HG03442 (cell line): Measurements from ENCODE around the gene TPM2.

Experiments
- ATAC-seq: cut with Tn5 transposase; IDR thresholded peaks from one replicate; pipeline ENCODE4 v1.9.1; 2021; ENCODE audit warnings: mild to moderate bottlenecking, moderate library complexity; ENCODE audit not compliant: unreplicated experiment

TPM2 gene

DNA sequence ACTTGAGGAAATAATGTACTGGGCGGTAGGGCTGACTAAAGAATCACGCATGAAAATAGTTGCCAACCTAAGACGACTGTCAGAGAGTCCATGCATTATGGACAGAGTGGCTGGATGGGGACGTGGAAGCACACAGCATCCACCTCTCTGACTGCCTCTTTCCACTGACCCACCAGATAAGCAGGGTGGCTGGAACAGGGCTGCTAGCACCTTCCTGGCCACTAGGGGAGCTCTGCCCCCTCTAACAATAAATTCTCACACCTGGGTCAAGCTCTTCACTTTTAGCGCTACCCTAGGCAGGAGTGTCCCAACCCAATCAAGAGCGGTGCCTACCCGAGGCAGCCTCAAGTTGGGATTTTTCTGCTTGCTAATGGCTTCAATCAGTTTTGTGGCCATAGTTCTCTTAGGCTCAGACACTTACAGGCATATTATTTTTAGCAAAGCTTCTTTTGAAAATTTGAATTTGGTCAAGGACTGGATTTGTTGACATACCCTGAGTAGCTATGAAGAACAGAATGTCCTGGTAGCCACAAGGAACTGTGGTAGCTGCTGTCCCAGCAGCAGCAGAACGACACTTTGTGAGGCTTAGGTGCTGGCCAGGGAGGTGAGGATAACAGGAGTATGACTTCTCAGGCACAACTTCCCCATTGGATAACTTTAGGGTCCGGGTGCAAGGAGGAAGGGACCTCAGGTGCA, 6.9 kb upstream of the TPM2 start:
- peak; percentile 74 for ATAC-seq

DNA sequence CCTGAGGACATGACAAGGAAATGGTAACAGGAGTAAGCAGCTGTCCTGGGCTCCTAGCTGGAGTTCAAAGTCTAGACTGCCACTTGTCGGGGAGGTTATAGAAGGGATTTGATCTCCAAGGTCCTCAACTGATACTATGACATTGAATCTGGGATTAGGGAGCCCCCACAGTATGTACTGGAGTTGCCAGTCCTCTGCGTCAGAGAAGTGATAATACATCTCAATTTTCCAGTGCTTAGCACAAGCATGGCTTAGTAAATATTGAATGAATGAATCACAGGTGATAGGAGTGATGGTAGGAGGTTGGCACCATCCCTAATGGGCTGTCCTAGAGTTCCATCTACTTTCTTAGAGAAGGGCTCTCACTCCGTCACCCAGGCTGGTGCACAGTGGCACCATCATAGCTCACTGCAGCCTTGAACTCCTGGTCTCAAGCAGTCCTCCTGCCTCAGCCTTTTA, 6.2 kb upstream of the TPM2 start:
- no peak for ATAC-seq

DNA sequence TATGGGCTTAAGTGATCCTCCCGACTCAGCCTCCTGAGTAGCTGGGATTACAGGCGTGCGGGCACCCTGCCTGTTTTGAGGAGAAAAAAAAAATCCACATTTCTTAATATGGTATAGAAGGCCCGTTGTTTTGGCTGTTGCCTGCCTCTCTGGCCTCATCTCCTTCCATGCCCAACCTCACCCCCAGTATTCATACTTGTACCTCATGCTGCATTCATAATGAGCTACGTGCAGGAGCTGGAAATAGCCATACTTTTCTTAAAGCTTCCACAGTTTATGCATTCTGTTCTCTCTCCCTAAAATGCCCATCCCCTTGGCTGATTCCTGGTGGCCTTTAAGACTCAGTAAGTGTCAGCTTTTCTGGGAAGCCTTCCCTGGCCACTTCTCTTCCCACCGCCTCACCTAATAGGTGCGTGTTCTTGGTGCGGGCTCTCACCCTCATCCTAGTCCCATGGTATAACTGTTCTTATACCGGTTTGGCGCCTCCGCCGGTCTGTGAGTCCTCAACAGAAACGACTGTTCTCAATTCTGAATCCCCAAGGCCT, 2.1 kb upstream of the TPM2 start:
- no peak for ATAC-seq

DNA sequence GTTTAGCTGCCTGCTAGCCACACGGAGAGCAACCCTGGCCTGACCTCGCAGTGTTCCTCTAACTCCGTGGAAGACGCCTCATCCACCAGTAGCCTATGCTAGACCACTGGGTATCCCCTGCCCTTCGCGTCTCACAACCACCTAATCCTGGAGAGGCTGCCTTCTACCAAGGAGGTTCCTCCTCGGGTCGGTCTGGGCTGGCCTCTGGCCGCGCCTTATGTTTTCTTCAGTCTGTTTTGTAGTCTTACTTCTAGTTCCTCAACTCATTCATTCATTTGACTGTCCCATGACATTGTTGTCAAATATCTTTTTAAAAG, 1.6 kb upstream of the TPM2 start:
- no peak for ATAC-seq

DNA sequence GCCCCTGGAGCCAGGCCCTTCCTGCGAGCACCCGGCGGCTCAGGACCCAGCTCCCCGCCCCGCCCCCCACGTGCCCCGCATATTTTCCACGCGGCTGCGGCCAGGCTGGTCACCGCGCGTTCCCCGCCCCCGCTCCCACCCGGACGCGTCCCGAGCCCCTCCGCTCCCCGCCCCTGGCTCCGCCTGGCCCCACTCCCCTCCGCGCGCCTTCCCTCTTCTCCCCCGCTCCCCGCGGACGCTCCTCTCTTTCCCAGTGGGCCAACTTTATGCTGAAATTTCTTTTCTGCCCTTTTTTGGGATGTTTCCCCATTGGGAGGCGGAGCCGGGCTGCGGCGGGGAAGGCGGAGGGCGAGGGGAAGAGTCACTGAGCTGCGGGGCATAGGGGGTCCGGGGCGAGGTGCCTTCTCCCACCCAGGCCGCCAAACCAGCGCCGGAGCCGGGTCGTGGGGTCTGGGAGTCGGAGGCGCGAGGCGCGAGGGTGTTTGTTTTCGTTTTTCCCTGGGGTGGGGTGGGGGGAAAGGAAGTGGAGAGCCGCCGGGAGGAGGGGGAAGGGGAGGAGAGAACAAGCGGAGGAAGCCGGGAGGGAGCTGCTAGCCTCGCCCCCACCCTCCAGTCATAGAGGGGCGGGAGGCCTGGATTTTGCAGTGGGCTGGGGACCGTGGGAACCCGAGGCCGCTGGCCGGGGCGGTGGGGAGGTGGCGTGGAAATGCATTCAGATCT, 1.0 kb upstream of the TPM2 start:
- ATAC-seq: no peak

DNA sequence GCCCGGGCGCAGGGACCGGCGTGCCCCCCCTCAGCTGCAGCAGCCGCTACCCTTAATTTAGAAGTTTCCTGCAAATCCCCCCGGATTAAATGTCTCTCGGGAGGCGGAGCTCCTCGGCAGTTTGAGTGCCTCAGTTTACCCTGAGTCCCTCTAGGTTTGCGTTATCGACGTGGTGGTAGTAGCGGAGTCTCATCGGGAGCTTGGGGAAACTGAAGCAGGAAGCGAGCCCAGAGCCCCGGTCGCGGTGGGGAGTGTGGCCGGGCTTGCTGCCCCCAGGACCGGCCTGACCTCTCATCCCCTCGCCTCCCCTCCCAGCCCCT, 529 bp upstream of the TPM2 start:
- ATAC-seq: no peak

DNA sequence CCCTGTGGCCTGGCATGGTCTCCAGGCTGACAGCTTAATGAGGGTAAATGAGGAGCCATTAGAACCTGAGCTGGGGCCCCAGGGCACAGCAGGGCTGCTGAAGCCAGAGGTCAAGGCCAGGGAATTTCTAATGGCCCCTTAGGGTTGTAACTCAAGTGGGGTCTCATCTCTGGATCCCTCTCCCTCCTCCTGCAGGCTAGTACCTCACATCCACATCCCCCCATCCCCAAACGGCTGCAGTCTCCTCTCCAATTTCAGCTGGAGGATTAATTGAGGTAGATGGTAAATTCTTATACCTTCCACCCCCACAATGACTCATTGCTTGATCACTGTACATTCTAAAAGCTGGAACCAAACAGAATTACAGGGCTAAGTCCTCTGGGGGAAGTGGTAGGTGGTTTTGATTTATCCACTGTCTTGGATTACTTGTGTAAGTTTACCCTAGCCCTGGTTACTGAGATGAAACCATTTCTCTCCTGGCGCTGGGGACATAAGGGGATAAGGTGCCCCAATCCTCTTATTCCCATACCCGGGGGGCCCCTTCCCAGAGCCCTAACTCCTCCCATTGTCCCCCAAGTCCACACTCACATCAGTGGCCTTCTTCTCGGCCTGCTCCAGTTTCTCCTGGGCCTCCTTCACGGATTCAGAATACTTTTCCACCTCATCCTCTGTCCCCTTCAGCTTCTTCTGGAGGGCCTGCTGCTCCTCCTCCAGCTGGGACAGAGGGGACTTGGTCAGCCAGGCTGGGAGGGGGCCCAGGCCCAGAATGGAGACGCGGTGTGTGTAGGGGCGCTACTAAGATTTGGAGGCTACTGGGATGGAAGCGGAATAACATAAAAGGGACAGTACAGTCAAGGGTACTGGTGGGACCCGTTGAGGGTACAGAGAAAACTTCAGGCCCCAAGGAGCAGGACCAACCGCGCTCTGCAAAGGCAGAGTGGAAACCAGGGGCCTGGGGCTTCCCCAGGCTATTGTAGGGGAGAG, 875 bp downstream of the TPM2 start:
- ATAC-seq: no peak

DNA sequence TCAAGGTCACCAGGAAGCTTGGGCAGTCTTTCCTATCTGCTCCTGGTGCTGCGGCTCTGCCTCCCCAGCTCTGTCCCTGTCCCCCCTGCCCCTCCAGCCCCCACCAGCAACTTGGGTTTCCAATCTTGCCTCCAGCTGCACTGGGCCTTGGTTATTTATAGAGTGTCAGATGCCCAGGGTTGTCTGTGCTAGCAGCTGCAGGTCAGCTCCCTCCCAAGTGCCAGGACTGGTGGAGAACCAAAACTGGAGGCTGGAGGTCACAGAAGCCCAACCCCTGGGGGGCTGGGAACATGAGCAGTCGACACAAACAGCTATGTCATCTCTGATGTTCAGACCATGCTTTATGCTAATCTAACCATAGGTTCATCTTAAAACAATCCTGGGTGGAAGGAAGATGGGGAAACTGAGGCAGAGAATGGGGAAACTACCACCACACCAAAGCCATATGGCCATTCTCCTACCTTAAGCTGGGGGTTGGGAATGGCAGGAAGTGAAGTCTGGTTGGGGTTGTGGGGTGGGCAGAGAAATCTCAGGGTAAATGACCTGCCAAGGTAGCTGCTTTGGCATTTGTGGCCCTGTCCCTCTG, 1.7 kb downstream of the TPM2 start:
- ATAC-seq: no peak

DNA sequence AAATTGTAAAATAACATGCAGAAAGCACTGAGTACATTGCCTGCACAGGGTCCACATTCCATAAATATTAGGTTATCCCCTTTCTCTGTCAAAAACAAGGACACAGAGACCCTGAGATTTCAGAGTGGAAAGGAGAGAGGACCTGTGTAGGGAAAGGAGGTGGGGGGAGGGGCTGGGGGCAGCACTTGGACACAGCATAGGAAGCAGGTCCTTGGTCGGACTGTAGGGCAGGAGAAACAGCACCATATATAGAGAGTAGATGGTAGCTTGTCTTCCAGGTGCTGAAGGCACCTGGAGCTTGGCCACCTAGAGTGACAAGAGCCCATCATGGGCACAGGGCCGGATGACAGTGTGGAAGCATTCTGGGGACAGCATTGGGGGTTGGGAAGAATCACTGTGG, 2.4 kb downstream of the TPM2 start:
- no peak for ATAC-seq

DNA sequence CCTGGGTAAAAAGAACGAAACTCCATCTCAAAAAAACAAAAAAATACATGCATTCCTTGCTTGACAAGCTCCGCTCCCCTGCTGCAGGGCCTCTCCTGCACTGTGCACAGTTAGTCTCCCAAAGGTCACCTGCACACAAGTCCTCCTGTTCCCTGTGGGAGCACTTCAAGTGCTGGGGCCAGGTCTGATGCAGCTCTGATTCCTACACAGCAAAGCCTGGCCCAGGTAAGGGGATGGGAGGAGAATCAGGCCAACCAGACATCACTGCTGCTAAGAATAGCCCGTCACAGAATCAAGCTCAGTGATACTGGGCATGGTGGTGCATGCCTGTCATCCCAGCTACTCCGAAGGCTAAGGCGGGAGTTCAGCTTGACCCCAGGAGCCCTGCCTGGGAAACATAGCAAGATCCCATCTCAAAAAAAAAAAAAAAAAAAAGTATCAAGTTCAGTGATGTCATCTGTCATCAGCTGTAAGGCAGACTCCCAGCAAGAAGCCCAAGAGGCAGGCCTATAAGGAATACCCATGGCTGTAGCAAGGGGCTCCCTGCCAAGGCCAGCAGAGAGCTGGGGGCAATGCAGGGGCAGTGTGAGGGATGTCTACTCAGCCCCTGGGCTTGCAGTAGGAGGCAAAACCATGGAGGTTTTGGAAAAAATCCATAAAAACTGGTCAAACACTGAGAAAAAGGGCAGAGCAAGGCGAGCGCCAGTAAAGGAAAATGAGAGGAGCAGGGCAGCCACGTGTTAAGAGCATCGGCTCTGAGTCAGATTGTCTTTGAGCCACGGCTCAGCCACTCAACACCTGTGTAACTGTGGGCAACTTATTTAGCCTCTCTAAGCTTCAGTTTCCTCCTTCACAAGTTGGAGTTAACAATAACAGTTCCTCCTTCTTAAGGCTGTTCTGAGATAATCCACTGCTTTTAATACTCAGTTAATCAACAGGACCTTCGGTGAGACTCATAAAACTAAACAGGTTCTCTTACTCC, 3.2 kb downstream of the TPM2 start:
- ATAC-seq: no peak

DNA sequence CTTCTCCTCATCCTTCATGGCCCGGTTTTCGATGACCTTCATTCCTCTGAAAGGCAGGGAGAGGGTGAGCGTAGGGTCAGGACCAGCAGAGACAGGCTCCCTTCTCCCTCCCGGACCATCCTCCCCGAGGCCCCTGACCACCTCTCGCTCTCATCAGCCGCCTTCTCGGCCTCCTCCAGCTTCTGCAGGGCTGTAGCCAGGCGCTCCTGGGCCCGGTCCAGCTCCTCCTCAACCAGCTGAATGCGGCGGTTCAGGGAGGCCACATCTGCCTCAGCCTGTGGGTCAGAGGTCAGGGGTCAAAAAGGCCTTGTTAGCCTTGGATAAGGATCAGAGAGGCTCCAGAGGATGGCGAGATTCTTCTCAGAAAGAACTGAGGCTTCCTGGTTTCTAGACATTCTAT, 4.2 kb downstream of the TPM2 start:
- ATAC-seq: no peak

DNA sequence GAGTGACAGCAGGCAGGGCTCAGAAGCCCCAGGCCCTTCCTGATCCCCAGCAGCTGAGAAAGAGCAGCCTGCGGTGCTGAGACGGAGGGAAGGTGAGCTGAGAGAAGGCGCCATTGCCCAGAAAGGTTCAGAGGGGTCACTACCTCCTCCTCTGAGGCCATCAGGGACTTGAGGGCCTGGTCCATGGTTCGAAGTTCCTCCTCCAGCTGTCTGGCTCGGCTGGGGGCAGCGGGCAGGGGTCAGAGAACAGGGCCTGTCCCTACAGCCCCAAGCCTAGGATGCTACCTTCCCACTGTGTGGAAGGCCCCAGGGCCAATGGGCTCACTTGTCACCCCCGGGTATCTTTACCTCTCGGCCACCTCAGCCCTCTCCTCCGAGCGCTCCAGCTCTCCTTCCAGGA, 4.8 kb downstream of the TPM2 start:
- no peak for ATAC-seq

DNA sequence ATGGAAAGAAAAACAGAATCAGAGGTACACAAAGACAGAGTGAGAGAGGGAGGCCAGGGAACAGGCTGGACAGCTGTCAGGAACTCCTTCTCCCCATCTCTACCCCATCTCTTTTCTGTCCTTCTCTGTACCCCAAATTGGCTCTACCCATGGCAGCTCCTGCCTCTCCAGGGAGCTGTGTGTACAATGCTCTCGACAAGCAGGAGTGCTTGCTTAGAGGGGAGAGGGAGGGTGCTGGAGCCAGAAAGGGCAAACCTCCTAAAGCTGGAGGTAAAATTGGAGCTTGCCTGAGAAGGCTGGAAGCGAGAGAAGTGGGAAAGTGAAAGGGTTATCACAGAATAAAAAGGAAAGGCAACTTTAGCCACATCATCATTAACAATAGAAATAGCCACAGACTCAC, 6.4 kb downstream of the TPM2 start:
- ATAC-seq: no peak

DNA sequence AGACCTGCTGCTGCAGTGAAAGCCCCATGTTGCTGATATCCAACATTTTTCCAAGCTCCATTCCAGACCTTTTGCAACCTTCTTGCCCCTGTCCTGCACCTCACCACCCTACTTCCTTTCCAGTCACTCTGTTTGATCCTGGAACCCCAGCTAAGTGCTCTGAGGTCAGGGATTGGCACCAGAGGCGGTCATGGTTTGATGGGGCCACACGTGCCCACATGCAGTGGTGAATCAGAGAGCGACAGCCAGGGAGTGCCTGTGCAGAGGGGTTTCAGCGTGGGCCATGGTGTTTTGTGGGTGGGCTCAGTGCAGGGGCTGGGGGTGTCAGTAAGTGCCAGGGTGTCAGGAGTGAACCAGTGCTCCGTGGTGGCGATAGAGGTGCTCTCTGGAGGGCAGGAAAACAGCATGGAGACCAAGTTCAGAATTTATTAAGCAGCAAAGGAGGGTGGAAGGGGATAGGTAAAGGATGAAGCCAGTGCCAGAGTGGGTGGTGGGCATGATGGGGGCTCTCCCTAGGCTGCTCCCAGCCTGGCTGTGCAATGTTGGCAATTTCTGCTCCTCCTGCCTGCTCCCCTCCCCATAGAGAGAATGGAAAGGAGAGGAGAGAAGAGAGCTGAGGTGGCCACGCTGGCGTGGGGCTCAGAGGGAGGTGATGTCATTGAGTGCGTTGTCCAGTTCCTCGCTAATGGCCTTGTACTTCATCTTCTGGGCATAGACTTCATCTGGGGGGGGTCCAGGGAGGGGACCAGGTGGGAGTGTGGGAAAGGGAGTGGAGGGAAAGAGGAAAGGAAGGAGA, 7.0 kb downstream of the TPM2 start:
- no peak for ATAC-seq

DNA sequence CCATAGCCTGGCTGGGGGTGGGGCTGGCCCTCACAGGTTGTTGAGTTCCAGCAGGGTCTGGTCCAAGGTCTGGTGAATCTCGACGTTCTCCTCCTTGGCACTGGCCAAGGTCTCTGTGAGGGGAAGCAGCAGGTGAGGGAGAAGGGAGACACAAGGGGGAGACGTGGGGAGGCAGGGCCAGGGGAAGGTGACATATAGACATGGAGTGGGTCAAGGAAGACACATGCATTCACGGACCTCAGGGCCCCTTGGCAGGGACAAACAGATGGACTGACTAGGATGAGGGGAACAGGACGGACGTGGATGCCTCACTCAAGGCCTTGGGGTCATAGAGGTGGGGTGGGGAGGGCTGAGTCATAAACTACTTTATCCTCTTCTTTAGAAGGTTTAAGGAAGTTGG, 7.7 kb downstream of the TPM2 start:
- ATAC-seq: no peak

DNA sequence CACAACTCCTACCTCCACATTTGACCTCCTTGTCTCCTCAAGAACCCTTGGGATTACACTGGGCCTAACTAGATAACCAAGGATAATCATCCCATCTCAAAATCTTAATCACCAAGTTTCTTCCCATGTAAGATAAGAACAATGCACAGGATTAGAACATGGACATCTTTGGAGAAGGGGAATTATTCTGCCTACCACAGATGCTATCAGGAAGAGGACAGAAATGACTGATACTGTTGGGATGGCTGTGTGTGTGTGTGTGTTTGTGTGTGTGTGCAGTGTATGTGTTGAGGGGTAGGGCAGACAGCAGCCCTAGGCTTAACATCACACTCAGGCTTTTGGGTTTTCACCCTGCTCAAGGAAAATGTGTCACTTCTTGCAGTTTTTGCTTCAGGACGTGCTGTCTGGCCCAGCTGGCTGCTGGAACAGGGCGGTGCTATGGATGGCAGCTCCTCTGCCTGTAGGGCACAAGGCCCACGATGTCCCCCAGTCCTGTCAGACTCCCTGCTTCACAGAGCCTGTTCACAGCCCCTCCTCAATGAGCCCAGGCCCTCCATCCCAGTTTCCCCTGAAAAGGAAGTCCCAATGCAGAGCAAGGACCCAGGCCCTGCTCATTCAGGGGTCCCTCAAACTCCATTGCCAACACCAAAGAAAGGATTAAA, 8.3 kb downstream of the TPM2 start:
- ATAC-seq: no peak

DNA sequence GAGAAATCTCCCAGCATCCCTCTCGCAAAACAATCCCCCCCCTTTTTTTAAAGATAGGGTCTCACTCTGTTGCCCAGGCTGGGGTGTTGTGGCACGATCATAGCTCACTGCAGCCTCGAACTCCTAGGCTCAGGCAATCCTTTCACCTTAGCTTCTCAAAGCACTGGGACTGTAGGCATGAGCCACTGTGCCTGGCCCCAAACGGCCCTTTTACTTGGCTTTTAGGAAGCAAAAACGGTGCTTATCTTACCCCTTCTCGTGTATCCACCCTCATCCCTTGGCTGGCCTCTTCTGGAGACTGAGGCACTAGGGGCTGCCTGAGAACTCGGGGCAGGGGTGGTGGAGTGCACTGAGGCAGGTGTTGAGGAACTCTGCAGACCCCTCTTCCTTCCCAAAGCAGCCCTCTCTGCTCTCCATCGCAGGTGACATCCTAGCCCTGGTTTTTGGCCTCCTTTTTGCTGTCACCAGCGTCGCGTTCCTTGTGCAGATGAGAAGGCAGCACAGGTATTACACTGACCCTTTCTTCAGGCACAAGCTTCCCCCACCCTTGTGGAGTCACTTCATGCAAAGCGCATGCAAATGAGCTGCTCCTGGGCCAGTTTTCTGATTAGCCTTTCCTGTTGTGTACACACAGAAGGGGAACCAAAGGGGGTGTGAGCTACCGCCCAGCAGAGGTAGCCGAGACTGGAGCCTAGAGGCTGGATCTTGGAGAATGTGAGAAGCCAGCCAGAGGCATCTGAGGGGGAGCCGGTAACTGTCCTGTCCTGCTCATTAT, 9.2 kb downstream of the TPM2 start:
- no peak for ATAC-seq

DNA sequence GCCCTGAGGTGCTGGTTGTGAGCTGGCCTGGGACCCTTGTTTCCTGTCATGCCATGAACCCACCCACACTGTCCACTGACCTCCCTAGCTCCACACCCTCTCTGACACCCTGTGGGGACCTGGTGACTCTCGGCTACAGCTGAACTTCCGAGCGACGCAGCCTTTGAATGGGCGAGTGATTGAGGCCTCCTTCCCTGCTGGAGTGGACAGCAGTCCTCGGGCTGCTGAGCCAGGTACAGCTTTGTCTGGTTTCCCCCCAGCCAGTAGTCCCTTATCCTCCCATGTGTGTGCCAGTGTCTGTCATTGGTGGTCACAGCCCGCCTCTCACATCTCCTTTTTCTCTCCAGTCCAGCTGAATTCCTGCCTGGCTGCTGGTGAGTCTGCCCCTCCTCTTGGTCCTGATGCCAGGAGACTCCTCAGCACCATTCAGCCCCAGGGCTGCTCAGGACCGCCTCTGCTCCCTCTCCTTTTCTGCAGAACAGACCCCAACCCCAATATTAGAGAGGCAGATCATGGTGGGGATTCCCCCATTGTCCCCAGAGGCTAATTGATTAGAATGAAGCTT, 9.9 kb downstream of the TPM2 start:
- ATAC-seq: no peak
